Suppressor macrophage treated with lipopolysaccharide for 4 hours (primary cell): ENCODE data around the gene OTP.

ENCODE experiments used
- DNase-seq: peaks from one replicate; pipeline ENCODE4 v3.0.0-alpha.2; 2020

OTP gene

DNA sequence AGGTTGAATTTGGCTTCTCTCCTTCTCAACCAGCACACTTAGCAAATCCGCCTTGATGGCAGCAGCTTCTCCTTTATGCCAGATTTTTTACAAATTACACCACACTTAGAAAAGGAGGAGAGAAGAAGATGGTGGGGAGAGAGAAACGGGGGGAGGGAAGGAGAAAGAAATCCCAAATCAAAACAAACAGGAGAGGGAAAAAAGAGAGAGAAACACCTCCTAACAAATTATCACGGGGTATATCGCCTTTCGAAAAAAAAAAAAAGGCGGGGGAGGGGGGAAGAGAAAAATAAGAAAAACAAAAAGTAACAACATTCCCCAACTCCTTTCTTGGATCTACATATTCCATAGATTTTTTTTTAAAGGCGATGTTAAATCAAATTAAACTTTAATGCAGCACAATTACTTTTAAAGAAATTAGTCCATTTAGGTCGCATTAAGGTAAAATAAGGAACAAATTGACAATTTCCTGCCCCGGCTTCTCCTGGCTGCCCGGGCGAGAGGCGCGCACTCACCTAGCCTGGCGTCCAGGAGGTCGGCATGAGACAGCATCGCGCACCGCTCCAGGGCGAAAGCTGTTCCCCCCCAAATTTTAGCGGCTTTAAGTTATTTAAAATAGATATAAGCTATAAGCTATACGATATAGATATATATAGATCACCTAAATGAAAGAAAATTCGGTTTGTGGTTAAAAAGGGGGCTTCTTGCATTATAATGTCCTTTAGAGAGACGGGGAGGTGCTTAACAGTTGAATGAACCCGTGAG lies at the start of gene OTP:
Gene OTP (minus strand): TSS at position 716 of the 765 bp plus-strand sequence. CDS start 164 bp downstream, at position 552.
- no peak for DNase-seq

- DNase-seq: no peak
Observed at GRCh38 chr5:77683171-77683732, 44.7 kb upstream of the OTP start.

DNA sequence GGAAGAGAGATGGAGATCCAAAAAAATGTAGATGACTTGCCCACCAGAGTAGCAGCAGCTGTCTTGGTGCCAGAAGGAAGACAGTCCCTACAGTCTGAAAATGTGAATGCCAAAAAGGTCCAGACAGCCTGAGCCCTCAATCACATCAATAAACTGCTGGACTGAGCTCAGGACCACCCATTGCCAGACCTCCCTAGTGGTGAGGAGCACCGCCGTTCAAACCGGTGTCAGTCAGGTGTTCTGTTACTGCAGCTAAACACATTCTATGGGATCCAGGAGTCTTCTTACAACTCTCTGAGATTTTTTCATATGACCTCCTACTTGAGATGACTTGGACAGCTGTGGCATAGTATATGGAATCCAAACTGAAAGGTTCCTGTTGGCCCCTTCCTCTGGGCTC lies 32.0 kb upstream of the OTP start:
- DNase-seq: no peak

GRCh38 chr5:77669677-77670076 lies 31.2 kb upstream of the OTP start:
- no peak for DNase-seq

DNA sequence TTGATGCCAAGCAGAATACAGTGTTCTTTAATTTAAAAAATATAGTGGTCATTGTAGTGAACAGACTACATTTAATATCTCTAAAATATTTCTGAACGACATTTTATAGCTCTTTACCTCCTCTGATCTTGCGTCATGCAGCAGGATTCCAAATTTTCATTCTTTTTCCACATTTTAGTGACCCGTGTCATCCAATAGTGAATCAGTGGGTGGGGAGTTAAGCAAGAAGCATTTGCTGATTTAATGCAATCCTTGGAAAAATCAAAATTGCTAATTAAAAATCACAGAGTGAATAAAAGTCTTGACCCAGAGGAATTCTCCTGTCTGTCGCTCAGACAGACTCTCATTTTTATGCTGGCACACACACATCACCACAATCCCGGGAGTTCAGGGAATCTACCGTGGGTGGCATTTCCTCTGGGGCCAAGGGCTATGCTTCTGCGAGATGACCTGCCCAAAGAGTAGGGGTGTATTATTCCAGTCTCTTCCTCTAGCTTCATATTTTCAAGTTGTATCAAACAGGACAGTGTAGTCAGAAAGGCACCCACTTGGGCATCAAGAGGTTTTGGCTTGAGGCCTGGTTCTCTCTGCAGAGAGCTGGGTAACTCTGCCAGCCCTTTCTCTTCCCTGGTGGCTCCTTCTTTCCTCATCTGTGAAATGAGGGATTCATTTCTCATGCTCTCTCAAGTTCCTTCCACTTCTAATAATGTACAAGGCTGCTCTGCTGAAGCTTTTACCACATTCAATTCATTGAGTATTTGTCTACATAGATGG lies 24.8 kb upstream of the OTP start:
- DNase-seq: no peak

DNA sequence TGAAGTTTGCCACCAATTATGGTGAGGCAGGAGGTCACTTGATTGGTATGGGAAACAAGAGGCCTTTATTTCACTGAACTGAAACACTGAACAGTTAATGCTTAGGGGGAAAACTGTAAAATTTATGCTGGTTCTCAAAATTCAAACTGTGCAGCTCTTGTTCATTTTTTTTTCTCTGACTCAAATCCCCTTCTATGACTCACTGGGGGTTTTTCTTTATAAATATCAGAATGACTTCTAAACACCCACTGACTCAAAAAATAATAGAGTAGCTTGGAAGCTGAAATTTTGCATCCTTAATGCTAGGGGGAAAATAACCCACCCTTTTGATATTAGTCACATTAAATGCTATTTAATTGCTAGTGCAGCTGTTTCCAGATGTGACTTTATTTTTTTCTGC lies 24.1 kb upstream of the OTP start:
- DNase-seq: no peak

GRCh38 chr5:77658662-77659061 lies 20.1 kb upstream of the OTP start:
- no peak for DNase-seq

- no peak for DNase-seq
Observed at GRCh38 chr5:77651343-77651742, 12.8 kb upstream of the OTP start.

DNA sequence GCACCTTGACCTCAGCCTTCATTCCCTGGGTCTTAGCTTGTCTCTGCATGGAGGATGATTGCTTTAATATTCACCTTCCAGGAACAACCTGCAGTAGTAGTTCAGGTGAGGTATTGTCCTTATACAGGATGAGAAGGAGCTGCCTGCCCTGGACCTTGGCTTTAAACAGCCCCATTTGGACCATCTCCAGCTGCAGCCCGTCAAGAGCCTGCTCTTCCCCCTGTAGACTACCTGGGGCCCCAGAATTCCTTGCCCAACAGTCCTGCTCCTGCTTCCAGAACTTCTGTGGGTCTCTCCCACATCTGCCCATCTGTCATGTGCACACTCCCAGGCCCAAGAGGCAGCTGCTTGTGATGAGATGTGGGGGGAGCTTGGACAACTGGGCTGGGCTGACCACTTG lies 12.2 kb upstream of the OTP start:
- no peak for DNase-seq

DNA sequence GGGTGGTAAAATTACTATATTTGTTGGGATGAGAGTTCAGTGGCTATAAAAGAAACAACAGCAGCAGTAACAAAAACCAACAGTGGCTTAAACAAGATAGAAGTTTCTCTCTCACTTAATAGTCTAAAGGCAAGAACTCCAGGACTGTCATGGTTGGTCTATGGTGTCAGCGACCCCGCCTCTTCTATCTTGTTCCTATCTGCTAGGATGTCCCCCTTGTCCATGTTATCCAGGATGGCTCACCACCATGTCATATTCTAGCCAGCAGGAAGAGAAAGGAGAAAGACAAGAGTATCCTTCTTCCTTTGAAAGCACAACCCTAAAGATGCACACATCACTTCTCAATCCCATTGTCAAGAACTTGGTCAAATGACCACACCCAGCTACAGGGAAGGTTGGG lies 11.3 kb upstream of the OTP start:
- no peak for DNase-seq

- no peak for DNase-seq
Observed at GRCh38 chr5:77645995-77646639, 7.6 kb upstream of the OTP start.

DNA sequence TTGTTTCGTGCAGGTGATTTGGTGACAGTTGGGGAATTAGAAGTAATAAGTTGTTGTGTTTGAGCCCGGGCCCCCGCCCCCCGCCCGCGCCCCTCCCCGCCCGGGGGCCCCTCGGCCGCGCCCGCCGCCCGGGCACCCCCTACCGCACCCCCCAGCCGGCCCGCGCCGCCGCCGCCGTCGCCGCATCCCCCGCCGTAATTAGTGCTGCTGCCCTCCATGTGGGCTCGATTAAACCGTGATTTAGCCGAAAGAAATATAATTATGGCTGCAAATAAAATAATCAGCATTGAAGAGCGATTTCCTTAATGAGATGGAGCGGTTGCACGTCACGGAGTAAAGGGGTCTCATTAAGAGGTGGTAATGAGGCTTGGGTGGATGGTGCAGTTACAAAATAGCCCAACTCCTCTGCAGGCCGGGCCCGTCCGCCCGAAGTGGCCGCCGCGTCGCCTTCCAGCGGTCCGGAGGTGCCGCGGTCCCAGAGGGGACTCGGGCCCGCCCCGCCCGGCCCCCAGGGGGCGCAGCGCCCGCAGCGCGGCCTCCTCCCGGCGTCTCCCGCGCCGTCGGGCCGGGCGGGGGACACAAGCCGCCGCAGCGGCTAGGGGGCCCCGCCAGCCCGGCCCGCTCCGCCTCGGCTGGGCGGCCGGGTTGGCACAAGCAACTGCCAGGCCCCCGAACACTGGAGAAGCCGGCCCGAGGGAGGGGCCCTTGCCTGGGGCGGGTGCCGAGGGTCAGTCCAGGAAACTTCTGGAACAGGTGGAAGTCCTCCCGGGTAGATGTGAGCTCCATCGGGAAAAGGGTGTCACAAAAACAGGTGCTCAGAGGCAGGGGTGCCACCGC lies 6.9 kb upstream of the OTP start:
- DNase-seq: peak; percentile 71

DNA sequence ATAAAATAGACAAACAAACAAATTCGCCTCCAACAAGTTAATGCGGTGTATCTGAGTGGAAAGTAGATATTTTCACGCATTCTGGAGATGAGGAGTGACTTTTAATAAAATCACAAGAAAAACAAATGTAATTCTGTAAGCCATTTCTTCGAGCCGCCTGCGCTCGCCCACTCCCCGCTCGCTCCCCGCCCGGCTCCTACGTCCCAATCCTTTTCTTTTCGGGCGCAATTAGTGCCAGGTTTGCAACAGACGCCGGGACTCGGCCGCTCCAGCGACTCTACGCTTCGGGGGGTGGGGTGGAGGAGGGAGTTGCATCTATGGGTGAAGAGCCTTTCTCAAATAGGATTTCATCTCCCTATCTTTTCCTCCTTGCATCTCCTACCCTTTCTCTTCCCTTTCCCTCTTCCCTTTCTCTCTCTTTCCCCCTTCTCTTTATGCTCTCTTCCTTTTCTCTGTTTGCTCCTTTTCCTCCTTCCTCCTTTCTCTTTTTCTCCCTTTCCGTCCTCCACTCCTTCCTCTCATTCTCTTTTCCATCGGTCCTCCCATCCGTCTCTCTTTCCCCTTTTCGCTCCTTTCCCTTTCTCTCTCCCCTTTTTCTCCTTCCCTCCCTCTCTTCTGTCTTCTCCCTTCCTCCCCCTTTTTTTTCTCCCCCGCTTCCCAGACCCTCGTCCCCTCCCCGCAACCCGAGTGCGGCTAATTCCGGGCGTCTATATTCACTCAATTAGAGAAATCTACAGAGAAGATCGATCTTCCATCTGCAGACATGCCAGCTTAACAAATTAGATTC lies 6.1 kb upstream of the OTP start:
- no peak for DNase-seq

DNA sequence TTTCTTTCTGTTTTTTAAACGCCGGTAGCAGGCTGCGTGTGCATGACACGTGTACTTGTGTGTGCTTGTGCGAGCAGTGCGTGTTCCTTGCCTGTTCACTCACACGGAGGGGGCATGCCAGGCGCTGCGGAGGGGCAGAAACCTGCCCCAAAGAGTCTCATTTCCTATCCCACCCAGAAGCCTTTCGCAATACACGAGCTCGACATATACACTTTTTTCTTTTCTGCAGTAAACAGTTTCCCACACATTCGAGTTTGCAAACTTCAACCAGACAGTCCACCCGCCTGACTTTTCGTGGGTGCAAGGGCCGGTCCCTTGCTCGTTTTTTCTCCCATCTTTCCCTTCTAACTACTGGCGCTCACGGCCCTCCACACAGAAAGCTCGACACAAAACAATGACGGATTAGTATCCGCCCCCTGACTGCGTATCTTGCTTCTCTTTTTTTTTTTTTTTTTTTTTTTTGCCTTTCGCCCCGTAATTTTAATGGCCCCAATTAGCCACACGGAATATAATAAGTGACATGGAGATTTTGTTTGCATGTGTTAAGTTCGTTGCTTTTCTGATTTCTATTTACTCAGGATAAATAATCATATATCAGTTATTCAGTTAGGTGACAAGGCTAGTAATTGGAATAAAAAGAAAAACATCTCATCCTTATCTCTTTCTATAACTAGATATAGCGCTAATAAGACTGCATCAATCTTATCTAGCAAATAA lies 5.3 kb upstream of the OTP start:
- DNase-seq: peak; percentile 45

DNA sequence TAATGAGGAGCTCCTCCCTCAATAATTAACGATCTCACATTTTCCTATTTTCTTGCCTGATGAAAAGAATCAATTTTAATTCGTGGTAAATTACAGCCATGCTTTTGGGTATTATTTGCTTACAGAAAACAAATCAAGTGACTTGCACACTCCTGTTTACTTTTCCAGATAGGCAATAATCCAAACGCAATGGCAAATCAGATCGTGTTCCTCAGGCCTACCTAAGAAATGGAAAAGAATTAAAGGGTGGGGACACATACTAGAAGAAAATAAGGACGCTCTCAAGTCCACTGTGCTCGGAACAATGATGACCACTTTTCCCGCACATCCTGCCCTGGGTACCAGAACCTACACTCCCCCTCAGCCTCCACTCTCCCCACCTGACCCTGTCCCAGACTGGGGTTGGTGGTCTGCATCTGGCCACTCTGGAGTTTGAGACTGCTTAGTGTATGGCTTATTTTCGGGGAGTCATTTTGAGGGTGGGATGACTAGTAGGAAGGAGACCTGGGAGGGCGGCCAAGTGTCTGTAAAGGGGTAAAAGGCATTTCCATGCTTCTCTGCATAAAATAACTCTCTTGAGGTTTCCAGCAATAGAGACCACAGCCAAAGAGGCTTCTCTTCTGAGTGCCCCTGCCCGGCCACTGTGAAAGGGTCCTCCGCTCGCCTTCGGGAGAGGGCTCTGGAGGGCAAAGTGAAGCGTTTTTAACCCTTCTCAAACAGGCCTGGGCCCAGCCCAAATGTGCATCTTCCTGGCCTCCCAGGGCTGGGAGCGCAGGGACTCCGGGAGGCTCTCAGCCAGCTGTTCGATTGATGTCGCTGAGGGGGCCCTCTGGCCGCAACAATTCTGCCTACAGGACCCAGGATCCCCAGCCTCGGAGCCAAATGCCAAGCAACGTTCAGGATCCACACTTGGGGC lies 4.5 kb upstream of the OTP start:
- no peak for DNase-seq

- no peak for DNase-seq
Observed at GRCh38 chr5:77641963-77642737, 3.6 kb upstream of the OTP start.

DNA sequence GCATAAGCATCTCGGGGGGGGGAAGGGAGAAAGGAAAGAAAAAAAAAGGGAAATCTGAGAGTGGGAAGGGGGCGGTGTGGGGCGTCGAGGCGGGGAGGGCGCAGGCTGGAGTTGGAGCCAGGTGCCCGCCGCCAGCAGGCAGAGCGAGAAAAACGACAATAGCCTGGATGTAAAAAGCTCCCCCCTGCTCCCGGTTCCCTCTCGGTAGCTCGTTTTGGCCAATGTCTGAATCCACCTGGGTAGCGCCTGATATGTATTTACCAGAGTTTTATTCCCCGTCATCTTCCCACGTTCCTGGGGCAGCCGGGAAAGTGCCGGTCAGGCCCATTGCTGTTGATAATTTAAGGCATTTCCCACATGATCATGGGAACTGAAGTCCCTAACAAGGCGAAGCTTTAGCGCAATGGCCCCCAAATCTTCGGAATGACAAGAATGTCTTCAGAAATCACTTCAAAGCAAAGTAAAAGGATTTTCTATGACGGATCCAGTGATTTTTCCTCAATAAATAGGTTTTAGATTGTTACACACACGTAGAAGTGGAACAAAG lies 3.0 kb upstream of the OTP start:
- no peak for DNase-seq

- DNase-seq: no peak
Observed at GRCh38 chr5:77640589-77641396, 2.3 kb upstream of the OTP start.
